K562 (cell line): Measurements from ENCODE around the gene KIF21A.

Experiments
- EP300 ChIP-seq: IDR thresholded peaks from 2 replicates; pipeline ENCODE4 v1.6.1; 2012; ENCODE audit warnings: low read length, improper control_type of control experiment
- FOXK1 ChIP-seq: sonication (generic); formaldehyde crosslinking; IDR thresholded peaks from 2 replicates; pipeline ENCODE4 v1.8.0; 2022; ENCODE audit warnings: missing genetic modification reagents, mild to moderate bottlenecking, borderline replicate concordance
- FOXK2 ChIP-seq, 2 experiments: fragments of 450-650 bp; IDR thresholded peaks in 1 of 2; conservative IDR thresholded peaks in 1 of 2; 2 replicates each; pipeline ENCODE4 v1.6.1; 2016; ENCODE audit warnings: low read depth in 2 of 2, mild to moderate bottlenecking in 1 of 2
- HINFP ChIP-seq: fragments of 450-650 bp; conservative IDR thresholded peaks from 2 replicates; pipeline ENCODE4 v1.6.1; 2016; ENCODE audit warnings: missing genetic modification characterization, low read depth, mild to moderate bottlenecking, control low read depth, missing compliant biosample characterization
- NRF1 ChIP-seq, 2 experiments: fragments of 450-650 bp; IDR thresholded peaks in 1 of 2; conservative IDR thresholded peaks in 1 of 2; 2 replicates each; pipeline ENCODE4 v1.6.1; 2014; ENCODE audit warnings: mild to moderate bottlenecking in 2 of 2
- PML ChIP-seq: IDR thresholded peaks from 2 replicates; pipeline ENCODE4 v1.6.1; 2012; ENCODE audit warnings: low read length, inconsistent platforms
- RBM15 ChIP-seq: fragments of 200-400 bp; formaldehyde crosslinking; IDR thresholded peaks from 2 replicates; pipeline ENCODE4 v1.6.1; 2018; ENCODE audit warnings: mild to moderate bottlenecking, low read length, moderate library complexity; ENCODE audit not compliant: insufficient read depth
- ZBTB7A ChIP-seq: IDR thresholded peaks from 2 replicates; pipeline ENCODE4 v1.6.1; 2011; ENCODE audit warnings: low read depth, mild to moderate bottlenecking, low read length, moderate library complexity, borderline replicate concordance; ENCODE audit not compliant: control insufficient read depth

- no peak for TF ChIP-seq EP300
- no peak for TF ChIP-seq ZBTB7A
- no peak for TF ChIP-seq NRF1 (conservative IDR thresholded peaks at IDR 0.05 in 1 of 2, IDR thresholded peaks at IDR 0.05 in 1 of 2)
- no peak for TF ChIP-seq HINFP (tag)
- TF ChIP-seq FOXK2 (conservative IDR thresholded peaks at IDR 0.05 in 1 of 2, IDR thresholded peaks at IDR 0.05 in 1 of 2; ENCODE audit: low read depth in 2 of 2): no peak
- no peak for TF ChIP-seq RBM15
- no peak for TF ChIP-seq PML
- no peak for TF ChIP-seq FOXK1 (CRISPR knock-in tag)
These were observed 167.1 kb downstream of the KIF21A start for GRCh38 chr12:39275846-39276245.
